NCI-H1105 treated with DMSO at 0.1 percent for 48 hours (cell line): ENCODE measurements around the gene ACAP2.
A peak's percentile ranks its signal among the peaks of the same experiment; 100 is the strongest.

Experiments
- DNase-seq: peaks from one replicate; lab custom pipeline; 2025; lab: John Stamatoyannopoulos, UW

ACAP2 gene

GRCh38 chr3:195285372-195285771, 157.4 kb downstream of the ACAP2 start:
- no peak for DNase-seq

GRCh38 chr3:195284842-195285241, 158.0 kb downstream of the ACAP2 start:
- DNase-seq: no peak

GRCh38 chr3:195282961-195283360, 159.9 kb downstream of the ACAP2 start:
- no peak for DNase-seq

GRCh38 chr3:195274259-195274966, 168.4 kb downstream of the ACAP2 start:
- DNase-seq: no peak

- DNase-seq: peak; percentile 96
These were observed 171.2 kb downstream of the ACAP2 start for GRCh38 chr3:195271410-195272243.

GRCh38 chr3:195270817-195271409, 171.9 kb downstream of the ACAP2 start, which contains the start of gene XXYLT1:
Gene XXYLT1, minus strand, starts transcription at chr3:195271159. Its CDS starts 101 bp downstream, at chr3:195271058.
- peak; percentile 95 for DNase-seq

- DNase-seq: peak; percentile 67
These were observed 172.6 kb downstream of the ACAP2 start for GRCh38 chr3:195270079-195270816.

- no peak for DNase-seq
These were observed 173.3 kb downstream of the ACAP2 start for GRCh38 chr3:195269375-195270078.

GRCh38 chr3:195268576-195269309, 174.1 kb downstream of the ACAP2 start:
- no peak for DNase-seq

- DNase-seq: no peak
These were observed 175.7 kb downstream of the ACAP2 start for GRCh38 chr3:195267096-195267495.

- no peak for DNase-seq
These were observed 176.4 kb downstream of the ACAP2 start for GRCh38 chr3:195266428-195266827.

- DNase-seq: no peak
These were observed 177.3 kb downstream of the ACAP2 start for GRCh38 chr3:195265363-195265976.

GRCh38 chr3:195263925-195264600, 178.8 kb downstream of the ACAP2 start:
- DNase-seq: no peak

GRCh38 chr3:195263193-195263924, 179.5 kb downstream of the ACAP2 start:
- DNase-seq: no peak

- DNase-seq: no peak
These were observed 180.9 kb downstream of the ACAP2 start for GRCh38 chr3:195261925-195262324.

- DNase-seq: peak; percentile 86
These were observed 182.4 kb downstream of the ACAP2 start for GRCh38 chr3:195260280-195260905.

- peak; percentile 92 for DNase-seq
These were observed 183.1 kb downstream of the ACAP2 start for GRCh38 chr3:195259475-195260279.

GRCh38 chr3:195259154-195259474, 183.7 kb downstream of the ACAP2 start:
- no peak for DNase-seq
